ENCODE measurements around the gene LYZL4.

LYZL4 gene

GRCh38 chr3:42428830-42429229 is 18.4 kb upstream of the LYZL4 start:
- peak in 12 of 56 donors; percentile 1 to 59 (median 22) for DNase-seq

DNA sequence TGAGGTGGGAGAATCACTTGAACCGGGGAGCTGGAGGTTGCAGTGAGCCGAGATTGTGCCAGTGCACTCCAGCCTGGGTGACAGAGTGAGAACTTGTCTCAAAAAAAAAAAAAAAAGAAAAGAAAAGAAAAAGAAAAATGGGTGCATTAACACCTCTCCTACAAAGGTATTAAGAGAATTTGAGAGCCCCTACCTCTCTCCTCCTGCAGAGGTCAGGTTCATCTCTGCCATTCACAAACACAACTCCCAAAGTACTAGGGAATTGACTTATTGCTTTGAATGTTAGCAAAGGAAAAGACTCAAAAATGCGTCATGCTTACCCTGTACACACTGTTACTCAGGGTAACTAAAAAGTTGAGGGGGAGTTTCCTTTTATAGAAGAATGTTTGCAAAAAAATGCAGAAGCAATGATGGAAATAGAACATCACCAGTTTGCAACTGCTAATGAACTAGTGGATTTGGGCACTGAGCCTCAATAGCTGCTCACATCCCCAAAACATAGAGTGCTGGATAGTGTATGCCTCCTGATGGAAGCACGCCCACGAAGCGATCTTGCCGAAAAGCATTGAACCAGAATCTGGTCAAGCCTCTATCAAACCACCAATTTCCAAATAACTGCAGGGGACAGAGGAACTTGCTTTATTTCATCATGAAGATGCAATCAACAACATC is 15.5 kb upstream of the LYZL4 start:
- DNase-seq: no peak

GRCh38 chr3:42424911-42425310 is 14.5 kb upstream of the LYZL4 start:
- DNase-seq: no peak

DNA sequence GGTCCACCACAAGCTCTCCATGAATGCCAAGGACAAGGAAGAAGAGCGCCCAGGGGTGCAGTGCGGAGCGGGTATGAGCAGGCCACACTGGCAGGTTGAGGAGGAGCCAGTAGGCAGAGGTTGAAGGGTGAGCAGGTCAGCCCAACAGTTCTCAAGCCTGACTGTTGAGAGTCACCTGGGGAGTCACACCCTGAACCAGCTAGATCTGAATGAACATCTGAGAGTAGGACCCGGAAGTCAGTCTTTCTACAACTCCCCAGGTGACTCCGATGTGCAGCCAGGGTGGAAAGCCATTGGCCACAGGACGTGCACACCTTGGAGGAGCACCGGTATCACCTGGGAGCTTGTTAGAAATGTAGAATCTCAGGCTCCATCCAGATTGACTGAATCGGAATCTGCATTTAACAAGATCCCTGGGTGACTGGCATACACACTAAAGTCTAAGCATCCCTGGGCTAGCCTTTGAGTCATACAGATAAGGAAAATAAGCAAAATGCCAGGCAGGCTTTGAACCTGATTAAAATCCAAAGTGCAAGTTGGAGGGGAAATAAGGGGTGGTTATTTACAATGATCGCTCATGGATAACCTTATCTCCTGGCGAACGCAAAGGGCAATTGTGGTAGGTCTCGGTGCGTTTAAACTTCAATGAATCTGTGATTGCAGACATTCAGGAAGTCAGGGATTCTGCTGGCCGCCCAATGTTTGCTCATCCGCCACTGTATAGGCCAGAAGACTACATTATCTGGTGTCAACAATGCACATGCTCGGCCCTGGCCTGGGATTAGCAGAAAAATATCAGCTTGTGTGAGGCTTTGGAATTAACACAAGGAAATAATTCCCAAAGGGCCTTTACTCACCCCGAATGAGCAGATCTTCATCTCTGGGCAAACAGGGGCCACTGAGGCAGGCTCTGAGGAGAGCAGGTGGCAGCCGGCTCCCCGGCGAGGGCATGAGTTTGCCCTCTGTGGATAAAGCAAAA is 11.7 kb upstream of the LYZL4 start:
- no peak for DNase-seq

- no peak for DNase-seq
Measured at GRCh38 chr3:42419563-42419962, 9.2 kb upstream of the LYZL4 start.

GRCh38 chr3:42412526-42413155 is 2.2 kb upstream of the LYZL4 start:
- DNase-seq: no peak

GRCh38 chr3:42411429-42411828 is 1.0 kb upstream of the LYZL4 start:
- DNase-seq: no peak

DNA sequence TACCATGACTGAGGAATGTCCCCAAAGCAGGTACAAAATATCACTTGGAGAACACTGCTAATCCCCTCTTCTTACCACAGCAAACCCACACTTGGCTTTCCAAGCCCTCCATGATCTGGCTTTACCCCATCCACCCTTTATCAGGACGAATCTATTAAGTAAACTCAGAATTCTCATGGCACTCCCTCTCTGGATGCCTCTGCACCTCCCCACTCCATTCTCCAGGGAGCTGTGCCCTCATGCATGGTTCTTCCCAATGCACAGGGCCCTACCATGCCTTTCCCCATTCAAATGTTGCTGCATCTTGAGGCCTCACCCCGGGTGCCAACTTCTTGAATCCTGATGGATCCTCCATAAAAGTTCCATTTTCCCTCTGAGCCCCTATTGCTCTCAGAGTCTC is 2.3 kb downstream of the LYZL4 start:
- DNase-seq: no peak

DNA sequence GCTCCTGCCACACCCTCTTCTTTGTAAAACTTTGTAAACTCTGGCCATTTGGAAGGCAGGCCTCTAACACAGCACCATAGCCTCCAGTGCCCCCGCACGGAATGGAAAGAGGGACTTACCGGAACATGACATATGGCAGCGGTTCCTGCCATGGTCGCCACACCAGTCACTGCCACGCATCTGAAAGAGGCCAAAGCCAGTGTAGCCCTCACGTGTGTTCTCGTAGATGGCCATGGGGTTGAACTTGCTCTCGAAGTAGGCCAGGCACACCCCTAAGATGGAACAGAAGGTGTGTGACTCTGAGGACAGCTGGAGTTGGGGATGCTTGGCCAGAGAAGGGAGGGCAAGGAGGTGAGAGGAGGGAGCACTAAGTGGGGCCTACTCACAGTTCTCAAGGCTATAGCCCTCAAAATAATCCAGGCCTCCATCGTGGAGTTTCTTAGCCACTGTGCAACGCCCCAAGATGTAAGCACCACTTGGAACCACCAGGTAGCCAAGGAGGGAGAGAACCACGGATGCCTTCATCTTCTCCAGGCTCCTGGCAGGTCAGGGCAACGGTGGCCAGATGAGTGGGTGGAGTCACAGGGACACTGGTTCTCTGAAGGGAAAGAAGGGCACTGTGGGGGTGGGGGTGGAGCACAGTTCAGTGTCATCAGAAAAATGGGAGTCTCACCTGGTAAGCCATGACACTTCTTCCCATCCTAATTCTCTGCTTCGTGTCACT is 3.5 kb downstream of the LYZL4 start:
- DNase-seq: no peak

DNA sequence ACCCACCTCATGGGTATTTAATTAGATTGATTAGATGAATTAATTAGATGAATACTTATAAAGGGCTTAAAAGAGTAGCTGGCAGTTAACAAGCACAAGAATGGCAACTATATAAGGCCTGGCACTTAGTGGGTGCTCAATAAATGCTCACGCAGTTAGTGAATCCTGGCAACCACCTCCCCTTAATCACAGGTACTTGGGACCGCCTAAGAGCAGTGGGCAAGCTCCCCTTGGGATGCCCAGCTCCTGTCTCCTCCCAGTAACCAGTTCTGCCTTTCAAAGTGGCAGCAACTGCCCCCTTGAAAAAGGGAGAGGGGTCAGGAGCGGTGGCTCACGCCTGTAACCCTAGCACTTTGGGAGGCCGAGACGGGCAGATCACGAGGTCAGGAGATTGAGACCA is 4.6 kb downstream of the LYZL4 start:
- DNase-seq: no peak

- no peak for DNase-seq
Measured at GRCh38 chr3:42403737-42404136, 6.7 kb downstream of the LYZL4 start.

- DNase-seq: no peak
Measured at GRCh38 chr3:42402394-42403096, 7.9 kb downstream of the LYZL4 start.

GRCh38 chr3:42398080-42398479 is 12.3 kb downstream of the LYZL4 start:
- DNase-seq: no peak

DNA sequence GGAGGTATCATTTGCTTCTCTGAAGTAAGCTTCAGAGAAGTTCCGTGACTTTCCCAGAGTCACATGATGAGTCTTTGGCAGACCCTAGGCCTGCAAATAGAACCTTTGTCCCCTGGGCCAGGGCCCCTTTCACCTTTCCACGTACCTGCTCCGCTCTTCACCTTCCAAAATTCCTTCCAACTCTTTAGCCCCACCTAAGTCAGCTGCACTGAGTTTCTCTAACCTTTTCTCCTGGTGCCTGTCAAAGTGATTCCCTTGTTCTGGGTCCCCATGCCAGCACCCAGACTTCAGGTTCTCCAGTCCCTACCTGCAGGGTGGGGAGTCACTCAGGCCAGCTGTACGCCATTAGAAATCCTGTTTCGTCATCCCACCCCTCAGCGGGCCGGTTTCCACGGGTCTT is 12.8 kb downstream of the LYZL4 start:
- DNase-seq: no peak

GRCh38 chr3:42394579-42395288 is 15.7 kb downstream of the LYZL4 start:
- DNase-seq: no peak

DNA sequence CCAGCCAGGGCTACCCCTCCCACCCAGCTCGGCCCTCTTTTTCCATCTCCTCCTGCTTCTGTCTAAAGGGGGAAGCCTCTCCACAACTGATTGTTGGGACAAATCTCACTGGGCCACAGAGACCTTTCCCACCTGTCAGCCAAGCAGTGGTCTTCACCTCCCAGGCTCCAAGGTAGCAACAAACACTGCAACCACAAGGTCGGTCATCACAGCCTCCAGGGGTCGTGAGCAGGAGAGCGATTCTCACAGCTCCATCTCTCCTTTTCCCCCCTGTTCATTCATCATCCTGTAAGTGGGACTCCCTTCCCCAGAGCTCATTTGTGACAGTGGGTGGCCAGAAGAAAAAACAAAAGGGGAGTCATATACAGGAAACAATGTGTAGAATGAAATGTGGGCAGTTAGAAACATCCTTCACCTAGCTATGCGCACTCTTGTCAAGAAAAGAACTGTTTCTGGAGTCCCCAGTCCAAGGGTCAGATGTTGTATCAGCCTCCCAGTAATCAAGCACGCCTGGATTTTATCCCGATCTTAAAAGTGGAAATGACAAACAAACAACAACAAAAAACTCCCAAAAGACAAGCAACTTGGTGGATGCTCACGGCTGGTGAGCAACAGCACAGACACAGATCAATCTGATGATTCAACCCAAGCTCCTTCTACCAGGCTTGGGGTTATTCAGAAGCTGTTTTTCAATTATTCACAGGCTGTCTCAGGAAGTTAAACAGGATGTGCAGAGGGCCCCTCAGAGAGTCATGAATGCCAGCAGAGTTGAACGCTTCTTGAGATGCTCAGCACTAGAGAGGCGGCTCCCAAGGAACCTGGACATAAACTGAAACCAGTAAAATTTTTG is 22.4 kb downstream of the LYZL4 start:
- no peak for DNase-seq

- no peak for DNase-seq
Measured at GRCh38 chr3:42381551-42382082, 28.8 kb downstream of the LYZL4 start.

DNA sequence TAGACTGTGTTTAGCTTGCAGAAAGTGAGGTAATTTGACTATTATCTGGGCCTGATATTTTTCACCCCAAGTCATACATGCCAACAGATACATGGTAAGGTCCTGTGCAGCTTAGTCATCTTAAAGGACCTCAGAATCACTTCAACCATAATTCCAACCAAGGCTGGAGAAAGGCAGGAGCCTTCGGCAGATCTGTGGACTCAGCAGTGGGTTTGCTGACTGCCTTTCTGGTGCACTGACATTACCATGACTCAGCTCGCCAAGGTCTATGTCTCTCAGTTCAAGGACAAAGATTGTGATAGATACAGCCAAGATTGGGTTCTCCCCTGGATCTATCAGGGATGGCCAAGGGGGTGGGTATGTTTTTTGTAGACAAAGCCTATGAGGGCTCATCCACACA is 32.7 kb downstream of the LYZL4 start:
- no peak for DNase-seq

GRCh38 chr3:42376344-42376798 is 34.0 kb downstream of the LYZL4 start:
- no peak for DNase-seq

Measured in nucleus accumbens (tissue), 56 donors.